Left hindlimb (tissue), 1 donor: ENCODE results near the gene KCNG2.

Experiments
- DNase-seq: peaks from one replicate; pipeline ENCODE4 v3.0.0-alpha.2; 2018

Gene KCNG2

DNA sequence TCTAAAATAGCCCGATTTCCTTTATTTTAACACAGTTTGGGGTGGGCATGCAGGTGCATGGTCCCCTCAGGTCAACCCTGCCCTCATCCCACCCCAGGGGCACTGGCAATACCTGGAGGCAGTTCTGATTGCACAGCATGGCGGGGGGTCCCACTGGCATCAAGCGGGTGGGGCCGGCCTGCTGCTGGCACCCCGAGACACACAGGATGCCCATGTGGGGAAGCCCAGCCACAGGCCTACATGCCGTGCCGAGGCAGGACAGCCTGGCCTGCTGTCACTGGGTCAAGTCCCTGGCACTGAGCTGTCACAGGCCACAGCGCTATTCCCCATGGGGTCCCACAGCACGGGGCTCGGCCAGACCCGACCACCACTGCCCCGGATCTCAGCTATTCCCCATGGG, 11.9 kb upstream of the KCNG2 start:
- DNase-seq, result no peak

DNA sequence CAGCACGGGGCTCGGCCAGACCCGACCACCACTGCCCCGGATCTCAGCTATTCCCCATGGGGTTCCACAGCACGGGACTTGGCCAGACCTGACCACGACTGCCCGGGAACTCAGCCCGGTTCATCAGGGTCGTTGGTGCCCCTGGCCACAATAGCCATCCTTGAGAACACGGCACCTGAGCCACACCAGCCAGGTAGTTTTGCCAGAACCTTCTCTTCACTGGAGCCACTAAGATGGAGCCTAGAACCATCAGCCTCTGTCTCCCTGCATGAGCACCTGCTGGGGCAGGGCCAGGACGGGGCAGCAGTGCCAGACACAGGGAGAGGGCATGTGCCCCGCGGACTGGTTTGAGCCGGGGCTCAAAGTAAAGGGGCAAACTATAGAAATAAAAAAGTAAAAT, 11.4 kb upstream of the KCNG2 start:
- no peak for DNase-seq

DNA sequence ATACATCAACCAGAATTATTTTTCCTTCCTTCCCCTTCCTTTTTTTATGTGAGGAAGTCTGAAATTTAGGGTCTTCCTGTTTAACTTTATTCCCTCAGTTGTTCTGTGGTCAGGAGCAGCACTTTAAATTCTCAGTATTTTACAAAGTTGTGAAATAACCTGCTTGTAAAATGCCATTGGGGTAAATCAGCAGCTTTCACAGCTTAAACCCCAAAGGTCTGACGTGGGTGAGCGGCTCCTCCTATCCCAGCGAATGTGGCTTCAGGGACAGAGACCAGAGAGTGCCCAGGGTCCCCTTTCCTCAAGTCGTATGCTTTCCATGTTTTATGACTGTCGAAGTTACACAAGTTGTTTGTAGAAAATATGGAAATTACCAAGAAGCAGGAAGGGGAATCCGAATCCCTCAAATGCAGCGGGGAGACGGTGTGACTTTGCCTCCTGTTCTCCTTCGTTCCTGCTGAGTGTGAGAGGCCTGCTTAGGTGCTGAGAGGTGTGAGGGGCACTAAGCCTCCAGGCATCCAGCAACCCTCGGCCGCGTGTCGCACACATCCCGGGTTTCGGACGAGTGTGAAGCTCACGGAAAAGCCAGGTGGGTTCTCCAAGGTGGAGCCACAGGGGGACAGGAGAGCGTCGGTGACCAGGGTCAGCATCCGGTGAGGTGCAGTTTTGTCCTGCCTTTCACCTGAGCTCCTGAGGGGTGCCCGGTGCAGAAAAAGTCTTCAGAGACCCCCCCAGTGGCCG, 10.8 kb upstream of the KCNG2 start:
- DNase-seq, result peak; percentile 16

DNA sequence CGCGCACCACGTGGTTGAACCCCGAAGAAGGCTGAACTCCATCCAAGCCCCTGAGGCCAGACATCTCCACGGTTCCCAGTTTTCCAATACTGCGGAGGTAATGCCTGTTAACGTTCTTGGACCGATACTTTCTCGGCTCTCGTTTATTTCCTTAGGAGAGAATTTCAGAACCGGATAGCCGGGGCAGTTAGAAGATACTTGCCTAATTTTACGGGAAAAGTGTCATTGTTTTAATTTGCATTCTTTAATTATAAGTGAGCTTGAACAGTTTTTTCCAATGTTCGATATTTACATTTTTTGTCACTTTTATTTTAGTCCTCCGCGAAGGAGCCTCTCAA, 10.2 kb upstream of the KCNG2 start:
- no peak for DNase-seq

DNA sequence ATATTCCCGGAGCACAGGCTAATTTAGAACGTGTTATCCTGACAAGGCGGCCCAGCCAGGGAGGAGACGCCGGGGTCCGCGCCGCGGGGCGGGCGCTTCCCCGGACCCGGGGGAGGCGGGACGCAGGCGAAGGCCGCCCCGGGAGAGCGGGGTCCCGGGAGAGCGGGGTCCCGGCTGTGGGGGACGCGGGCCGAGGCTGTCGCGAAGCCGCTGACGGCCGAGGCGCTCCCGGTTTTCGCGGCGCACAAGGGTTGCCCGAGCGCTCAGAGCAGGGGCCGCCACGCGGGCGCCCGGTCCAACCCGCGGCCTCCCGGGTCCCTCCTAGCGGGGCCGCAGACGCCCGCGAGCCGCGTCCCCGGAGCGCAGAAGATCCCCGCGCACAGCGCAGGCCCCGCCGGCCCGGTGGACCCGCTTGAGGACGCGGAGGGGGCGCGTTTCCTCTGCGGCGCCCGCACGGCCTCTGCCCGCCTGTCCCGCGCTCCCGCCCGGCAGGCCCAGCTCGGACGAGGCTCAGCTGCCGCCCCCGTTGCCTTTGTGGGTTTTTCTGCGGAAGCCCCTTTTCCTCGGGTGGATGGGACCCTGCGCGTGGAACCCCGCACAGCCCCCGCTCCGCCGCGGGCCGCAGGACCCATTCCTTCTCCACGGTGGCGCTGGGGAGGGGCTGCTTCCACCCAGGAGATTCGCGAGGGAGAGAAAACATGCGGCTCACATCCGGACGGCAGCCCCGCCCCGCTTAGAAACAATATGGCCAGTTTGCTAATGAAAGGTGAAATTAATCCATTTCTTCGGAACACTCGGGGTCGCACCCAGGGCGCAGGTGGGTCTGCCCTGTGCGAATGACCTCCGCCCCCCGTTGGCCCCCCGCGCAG, 9.6 kb upstream of the KCNG2 start:
- DNase-seq, result peak; percentile 38

DNA sequence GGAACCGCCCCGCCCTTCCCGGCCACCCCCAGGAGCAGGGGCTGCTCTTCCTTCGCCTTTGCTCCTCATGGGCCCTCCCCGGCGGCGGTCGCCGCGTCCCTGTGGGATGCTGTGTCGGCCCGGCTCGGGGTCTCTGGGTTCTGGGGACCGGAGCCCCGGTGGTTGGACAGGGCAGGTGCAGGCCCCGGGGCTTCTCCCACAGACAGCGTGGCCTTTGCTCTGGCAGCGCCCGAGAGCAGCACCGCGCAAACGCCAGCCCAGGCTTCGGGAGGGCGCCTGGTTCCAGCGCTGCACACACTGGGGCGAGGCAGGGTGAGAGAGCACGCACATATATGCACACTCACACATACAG, 9.0 kb upstream of the KCNG2 start:
- DNase-seq, result peak; percentile 13

DNA sequence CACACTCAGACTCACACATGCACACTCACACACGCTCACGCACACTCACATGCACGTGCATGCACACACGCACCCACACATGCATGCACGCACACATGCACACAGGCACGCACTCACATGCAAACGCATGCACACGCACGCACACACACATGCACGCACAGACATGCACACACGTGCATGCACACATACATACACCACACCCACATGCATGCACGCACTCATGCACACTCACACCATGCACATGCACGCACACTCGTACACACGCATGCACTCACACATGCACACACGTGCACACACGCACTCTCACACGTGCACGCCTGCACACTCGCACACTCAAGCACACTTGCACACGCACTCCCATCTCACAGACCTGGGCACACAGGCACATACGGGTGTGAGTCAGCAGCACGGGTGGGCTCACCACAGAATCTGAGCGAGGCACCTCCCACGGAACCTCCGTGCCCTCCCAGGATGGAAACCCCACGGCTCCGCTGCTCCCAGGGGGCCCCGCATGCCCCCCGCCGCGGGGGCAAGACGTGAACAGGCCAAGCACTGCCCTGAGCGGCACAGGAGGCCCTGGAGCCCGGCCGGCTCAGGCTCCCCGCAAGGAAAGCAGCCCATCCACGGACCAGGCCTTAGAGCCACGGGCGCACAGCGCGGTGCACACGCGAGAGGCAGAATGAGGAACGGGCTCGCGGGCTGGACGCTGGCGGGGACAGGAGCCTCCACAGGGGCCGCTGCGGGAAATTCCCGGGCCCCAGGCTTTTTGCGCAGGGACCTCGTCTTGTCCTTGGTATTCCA, 8.4 kb upstream of the KCNG2 start:
- DNase-seq, result peak; percentile 20

DNA sequence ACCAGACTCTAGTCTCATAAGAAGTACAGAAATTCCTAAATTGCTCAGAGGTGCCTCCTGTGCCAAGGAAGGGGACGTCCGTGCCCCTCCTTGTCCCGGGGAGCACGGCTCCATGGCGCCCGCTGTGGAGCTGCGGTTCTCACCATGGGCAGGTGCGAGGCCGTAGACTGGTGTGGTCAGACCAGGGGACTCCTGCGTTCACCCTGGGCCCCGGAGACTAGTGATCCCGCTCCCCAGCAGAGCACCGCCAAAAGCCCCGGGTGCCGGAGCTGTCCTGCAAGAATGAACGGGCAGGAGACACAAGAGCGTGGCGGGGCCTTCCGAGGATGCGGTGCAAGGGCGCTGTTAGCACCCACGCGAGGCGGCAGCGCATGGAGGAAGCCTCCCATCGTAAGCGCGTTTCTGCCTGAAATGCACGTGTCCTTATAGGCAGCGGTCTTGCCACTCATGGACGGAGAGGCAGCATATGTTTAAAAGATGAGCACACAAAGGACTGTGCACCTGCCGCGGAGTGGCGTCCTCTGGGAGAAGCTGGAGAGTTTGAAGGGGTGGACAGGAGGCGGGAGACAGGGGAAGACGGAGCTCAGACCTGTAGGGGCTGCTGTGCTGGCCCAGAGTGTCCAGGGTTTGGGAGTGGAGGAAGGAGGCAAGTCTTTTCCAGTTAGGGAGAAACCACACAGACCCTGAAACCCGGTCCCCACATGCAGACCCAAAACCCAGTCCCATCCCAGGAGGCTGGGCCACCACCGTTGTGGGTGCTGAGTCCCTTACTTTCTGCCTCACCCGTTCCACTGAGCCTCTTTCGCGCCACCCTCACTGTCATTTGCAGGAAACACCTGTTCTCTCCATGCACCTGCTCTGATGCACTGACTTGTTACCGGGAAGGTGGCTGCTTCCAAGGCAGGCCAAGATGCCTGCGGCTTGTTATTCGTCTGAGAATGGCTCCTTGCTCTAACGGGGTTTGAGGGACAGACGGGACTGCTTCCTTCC, 7.5 kb upstream of the KCNG2 start:
- peak; percentile 22 for DNase-seq

DNA sequence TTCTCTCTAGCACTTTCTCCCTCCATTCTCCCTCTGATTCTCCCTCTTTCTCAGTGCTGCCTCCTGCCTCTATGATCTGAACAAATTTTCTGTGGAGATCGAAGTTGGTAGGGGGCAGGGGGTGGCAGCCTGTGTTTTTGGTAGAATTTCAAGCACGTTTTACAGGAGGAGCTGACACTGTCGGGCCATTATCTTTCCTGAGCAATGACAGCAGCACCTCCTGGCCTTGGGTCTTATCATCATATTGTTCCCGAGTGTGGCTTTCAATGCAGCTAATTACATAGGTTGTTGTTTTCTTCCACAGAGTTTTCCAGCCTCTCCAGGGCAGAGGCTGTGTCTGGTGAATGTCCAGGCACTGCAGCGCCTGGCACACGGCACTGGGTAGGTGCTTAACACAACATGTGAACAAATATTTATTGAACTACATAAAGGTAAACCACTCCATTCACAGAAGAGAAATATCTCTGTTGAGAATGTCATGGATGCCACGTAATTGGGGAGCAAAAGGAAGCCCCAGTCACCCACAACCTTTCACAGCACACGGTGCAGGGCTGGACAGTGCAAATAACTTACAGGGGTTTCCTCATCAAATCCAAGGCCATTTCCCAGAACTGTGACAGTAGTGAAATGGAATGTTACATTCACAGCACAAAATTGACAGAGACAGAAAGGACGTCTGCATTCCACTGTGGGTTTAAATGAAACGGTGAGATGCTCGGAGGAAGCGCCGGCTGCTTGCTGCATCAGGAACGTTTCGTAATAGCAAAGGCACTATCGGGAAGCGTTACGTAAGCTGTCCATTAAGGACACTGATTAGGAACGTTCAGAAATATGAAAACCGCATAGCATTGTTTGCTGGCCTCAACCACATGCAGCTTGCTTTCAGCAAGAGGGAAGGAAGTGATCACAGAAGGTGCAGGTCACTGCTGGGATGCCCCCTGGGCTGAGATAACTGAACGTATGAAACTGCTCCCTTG, 6.5 kb upstream of the KCNG2 start:
- peak; percentile 25 for DNase-seq

DNA sequence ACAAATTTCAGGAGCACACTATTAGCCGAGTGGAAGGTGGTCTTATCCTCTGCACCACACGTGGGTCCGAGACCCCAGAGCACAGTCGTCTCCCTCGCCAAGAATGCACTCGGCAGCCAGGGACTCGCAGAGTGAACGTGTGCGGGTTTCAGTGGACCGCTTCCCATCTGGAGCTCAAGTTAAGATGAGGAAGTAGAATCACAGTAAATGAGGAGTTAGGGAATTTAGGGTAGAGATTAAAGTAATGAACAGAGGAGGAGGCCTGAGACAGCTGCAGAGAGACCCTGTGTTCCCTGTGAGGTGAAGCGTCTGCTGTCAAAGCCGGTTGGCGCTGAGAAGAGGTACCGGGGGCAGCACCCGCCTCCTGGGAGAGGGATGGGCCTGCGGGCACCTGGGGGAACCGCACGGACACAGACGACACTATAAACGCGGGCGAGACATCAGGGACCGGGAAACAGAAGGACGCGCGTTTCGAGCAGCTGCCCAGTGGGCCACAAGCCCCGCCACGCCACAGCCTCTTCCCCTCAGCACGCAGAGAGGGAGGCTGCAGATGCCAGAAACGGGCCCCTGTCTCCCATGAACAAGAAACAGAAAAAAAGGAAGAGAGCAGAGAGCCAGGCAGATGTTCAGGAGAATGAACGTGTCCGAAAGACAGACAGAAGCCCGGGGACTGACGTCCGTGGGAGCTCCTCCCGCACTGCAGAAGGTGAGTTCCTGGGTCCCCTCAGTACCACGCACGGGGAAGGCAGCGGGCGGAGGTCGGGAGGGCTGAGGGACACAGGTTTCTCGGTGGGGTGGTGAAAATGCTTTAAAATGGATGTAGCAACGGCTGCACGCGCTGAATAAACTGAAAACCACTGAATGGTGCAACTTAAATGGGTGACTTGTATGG, 5.4 kb upstream of the KCNG2 start:
- peak; percentile 20 for DNase-seq

DNA sequence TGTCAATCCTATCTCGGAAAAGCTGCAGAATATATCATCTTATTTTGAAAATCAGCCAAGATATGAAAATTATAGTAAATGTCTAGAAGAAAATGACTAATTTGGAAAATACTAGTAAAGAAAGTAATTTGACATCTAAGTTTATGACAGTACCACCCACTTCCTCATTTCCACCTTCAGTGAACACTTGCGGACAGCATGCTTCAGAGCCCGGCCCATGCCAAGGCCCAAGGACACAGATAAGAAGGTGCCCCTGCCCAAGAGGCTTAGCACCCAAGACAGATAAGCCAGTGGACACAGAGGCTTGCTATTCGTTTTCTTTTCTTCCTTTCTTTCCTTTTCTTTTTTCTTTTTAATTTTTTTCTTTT, 4.8 kb upstream of the KCNG2 start:
- DNase-seq, result peak; percentile 9

DNA sequence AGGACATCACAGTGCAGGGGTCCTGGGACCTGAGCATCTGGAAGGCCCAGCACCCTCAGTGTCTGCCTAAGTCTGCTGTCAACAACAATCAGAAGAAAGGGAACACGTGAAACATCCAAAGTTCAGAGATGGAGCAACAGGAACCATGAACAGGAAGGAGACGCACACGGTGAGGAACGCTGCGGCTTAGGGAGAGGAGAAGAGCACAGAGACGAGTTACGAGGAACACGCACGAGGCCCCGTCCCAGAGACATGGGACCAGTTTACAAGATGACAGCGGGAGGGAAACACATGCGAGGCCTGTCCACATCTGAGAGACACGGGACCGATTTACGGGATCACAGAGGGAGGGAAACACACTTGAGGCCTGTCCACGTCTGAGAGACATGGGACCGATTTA, 2.9 kb upstream of the KCNG2 start:
- DNase-seq, result no peak

DNA sequence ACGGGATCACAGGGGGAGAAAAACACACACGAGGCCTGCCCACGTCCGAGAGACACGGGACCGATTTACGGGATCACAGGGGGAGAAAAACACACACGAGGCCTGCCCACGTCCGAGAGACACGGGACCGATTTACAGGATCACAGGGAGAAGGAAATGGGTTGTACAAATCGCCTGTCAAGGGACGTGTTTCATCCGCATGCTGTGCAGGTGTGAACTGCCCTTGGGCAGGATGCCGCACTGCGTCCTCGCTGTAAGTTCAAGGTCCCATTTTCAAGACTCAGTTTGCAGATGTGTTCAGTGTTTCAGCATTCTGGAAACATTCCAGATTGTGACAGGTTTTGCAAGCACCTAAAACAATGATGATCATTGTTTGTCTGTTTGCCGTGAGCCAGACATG, 2.3 kb upstream of the KCNG2 start:
- DNase-seq, result no peak

DNA sequence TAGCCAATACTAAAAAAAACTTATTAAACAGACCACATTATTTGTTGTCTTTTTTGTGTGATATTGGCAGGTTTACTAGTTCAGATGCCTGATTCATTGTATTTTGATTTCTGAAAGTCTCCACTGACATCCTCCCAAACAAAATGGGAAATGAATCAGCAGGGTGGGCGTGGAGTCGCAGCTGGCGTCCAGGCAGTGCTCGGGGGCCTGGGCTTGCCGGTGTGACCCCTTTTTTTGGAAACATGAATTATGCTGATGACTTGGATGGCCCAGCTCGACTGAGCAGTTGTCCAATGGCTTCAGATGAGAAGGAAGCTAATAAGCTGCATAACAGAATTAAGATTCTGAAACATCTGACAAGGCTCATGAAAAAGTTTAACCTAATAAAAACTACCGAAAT, 1.7 kb upstream of the KCNG2 start:
- DNase-seq, result no peak

DNA sequence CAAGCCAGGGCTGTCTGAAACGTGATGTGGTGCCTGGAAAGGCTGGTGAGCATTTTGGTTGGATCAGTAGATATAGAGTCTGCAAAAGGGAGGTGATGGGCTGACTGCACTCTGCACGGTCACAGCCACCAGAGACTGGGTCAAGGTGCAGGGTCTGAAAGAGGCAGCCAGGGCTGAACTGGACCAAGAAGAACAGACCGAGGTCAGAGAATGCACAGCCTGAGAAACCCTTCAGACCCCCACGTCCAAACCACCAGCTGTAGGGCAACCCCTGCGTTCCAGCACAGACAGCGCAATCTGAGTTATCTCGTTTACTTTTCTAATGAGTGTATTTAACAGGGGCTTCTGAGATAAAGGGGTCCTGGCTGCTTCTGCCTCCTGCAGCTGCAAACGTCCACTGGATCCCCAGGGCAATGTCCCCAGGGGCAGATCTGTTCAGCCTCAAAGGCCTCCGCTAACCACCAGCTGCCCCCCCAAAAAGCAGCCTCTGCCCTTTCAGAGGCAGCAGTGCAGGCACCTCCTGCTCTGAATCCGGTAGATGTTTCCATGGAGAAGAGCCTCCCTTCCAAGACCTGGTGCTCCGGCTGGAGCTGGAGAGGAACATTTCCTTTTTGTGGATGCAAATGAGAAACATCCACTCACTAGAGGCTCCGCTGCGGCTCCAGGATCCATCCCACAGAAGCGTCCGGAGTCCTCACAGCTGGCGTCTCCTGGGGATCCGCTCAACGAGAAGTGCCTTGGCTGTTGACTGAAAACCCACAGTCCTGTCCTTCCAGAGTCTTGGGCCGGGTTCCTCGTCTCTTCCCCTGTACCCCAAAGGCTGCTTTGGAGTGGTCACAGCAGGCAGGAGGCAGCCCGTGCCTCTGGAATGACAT, 970 bp upstream of the KCNG2 start:
- peak; percentile 73 for DNase-seq

DNA sequence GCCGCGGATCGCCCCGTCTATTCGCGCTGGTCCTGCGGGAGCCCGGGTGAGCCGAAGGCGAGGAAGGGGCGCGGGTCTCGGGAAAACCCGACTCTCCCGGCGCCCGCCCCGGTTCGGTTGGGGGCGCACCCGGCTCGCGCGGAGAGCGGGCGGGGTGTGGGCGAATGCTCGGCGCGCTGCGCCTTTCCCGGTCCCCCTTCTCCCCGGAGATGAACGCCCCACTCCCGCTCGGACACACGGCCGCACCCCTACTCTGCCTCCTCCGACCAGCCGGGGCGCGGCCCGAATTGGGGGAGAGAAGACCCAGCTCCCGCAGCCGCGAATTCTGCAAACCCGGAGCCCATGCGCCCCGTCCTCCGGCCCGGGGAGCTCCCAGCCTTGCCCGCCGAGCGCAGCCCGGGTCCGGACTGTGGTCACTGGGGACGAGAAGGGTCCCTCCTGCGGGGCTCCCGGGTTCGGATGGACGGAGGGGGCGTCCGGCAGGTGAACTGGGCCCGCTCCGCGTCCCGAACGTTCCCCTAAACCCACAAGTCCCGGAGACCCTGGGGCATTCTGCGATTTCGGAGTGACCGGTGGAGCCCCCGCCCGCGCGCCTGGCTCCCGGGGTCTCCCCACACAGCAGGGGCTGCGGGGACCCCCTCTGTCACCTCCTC, 734 bp downstream of the KCNG2 start:
- no peak for DNase-seq

DNA sequence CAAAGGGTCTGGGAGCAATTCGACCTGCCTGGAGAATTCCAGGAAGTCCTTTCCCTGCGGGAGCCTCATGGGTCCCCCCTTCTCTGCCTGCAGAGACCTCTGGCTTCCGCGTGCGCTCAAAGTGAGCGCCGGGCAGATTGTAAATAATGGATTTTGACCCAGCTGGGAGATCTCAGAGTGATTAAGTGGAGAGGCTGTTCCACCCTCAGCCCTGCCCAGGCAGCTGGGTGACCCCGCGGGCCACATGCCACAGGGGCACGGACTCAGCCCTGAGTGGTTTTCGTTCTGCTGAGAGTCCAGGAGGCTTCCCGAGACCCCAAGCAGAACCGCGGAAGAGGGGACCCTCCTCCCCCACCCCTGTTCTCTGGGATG, 1.2 kb downstream of the KCNG2 start:
- DNase-seq, result no peak

DNA sequence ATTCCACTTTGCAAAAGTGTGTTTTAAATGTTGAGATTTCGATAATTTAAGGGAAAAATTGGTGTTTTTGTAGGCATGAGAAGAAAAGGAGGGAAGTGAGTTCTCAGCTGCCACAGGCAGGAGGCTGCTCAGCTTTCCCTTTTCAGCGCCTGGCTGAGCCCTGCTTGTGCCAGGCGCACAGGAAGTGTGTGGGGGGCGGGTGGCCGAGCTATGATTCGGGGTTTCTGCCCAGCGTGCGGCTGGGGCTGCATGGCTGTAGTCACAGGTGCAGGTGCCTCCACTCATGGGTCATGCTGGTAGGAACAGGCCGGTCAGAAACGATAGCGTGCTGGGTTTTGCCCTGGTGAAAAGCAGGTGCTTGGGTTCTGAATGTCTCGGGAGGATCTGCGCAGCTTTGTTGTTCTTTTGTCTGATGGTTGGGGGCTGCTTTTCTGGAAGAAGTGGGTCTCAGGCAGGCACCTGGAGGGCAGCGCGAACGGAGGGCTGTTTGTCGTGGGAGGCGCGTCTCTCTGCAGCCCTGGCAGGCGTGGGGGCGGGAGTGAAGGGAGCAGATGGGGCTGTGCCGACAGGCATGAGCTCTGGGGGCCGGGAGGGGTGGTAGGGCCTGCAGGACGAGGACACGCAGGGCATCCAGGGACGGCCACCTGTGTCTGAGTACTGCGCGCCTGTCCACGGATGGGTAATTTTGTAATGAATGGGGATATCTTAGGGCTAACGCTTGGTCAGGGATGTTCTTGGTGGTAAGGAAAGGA, 2.1 kb downstream of the KCNG2 start:
- DNase-seq, result no peak
